RWPE2 (cell line): ENCODE data around the gene RNF213.

Experiments used
- ATAC-seq: fragments of 200-7000 bp; cut with Tn5 transposase; 3 replicates; pipeline ENCODE4 v1.9.1; 2021; ENCODE audit warnings: low read depth
- DNase-seq: peaks from one replicate; pipeline ENCODE4 v3.0.0-alpha.2; 2020; ENCODE audit warnings: low spot score
- H3K27ac ChIP-seq: fragments of 450-650 bp; 2 replicates; pipeline ENCODE4 v1.5.1; 2017; ENCODE audit warnings: mild to moderate bottlenecking; ENCODE audit not compliant: poor library complexity, severe bottlenecking
- H3K27me3 ChIP-seq: fragments of 250-450 bp; sonication (Bioruptor Pico); 2 replicates; pipeline ENCODE4 v1.5.1; 2021; ENCODE audit warnings: mild to moderate bottlenecking, moderate library complexity; ENCODE audit not compliant: insufficient read depth, poor library complexity, severe bottlenecking
- H3K36me3 ChIP-seq: fragments of 250-450 bp; sonication (Bioruptor Pico); 2 replicates; pipeline ENCODE4 v1.5.1; 2020; ENCODE audit warnings: low read depth, mild to moderate bottlenecking, moderate library complexity
- H3K4me1 ChIP-seq: fragments of 250-450 bp; sonication (Bioruptor Pico); 2 replicates; pipeline ENCODE4 v1.5.1; 2021; ENCODE audit warnings: mild to moderate bottlenecking, moderate library complexity; ENCODE audit not compliant: insufficient read depth, poor library complexity, severe bottlenecking
- H3K4me3 ChIP-seq: fragments of 250-450 bp; sonication (Bioruptor Pico); 2 replicates; pipeline ENCODE4 v1.5.1; 2021; ENCODE audit warnings: mild to moderate bottlenecking, moderate library complexity; ENCODE audit not compliant: severe bottlenecking
- H3K9me3 ChIP-seq: fragments of 250-450 bp; sonication (Bioruptor Pico); 2 replicates; pipeline ENCODE4 v1.5.1; 2021; ENCODE audit warnings: mild to moderate bottlenecking, moderate library complexity; ENCODE audit not compliant: severe bottlenecking
- TF ChIP-seq, protein P1 (sequence below): fragments of 450-650 bp; IDR thresholded peaks from one replicate; pipeline ENCODE4 v1.5.1; 2017; ENCODE audit warnings: mild to moderate bottlenecking, moderate library complexity; ENCODE audit not compliant: poor library complexity, severe bottlenecking

The RNF213 gene

DNA sequence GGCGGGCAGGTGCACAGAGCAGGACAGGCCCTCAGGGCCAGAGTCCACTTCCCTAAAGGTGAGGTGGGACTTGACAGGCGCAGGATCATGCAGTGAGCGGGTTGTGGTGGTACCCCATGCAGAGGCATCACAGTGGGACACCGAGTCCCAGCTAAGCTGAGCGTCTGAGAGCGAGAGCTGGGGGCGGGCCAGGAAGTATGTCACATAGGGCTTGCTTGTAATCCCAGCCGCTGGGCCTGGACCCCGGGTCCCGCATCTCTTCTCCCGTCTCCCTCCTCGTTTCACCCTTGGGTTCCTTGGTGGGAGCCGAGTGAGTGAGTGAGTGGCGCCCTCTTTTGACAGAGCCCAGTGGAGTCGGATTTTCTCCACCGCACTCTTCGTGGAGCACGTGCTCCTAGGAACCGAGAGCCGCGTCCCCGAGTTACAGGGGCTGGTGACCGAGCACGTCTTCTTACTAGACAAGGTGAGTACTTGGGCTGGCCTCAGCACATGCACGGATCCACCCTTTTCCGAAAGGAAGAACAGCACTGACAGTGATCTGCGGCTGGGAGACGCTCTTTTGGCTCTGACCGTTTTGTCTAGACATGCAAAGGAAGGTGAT is 103.5 kb downstream of the RNF213 start:
- no peaks in the 10 kb centered on the region for H3K27me3 ChIP-seq
- H3K4me3 ChIP-seq = no peak overlapping the region
- H3K9me3 ChIP-seq = no peaks in the 10 kb centered on the region
- H3K27ac ChIP-seq = no peak overlapping the region
- peaks cover 97% of the 10 kb centered on the region for H3K36me3 ChIP-seq
- TF ChIP-seq, protein P1, sequence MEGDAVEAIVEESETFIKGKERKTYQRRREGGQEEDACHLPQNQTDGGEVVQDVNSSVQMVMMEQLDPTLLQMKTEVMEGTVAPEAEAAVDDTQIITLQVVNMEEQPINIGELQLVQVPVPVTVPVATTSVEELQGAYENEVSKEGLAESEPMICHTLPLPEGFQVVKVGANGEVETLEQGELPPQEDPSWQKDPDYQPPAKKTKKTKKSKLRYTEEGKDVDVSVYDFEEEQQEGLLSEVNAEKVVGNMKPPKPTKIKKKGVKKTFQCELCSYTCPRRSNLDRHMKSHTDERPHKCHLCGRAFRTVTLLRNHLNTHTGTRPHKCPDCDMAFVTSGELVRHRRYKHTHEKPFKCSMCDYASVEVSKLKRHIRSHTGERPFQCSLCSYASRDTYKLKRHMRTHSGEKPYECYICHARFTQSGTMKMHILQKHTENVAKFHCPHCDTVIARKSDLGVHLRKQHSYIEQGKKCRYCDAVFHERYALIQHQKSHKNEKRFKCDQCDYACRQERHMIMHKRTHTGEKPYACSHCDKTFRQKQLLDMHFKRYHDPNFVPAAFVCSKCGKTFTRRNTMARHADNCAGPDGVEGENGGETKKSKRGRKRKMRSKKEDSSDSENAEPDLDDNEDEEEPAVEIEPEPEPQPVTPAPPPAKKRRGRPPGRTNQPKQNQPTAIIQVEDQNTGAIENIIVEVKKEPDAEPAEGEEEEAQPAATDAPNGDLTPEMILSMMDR = peak; percentile 19
- peak; percentile 66 for DNase-seq
- H3K4me1 ChIP-seq = no peaks in the 10 kb centered on the region
- no peak for ATAC-seq

GRCh38 chr17:80365001-80365965 is 104.6 kb downstream of the RNF213 start:
- Histone ChIP-seq H3K27me3 (no peaks in the 10 kb centered on the region), H3K9me3 (no peaks in the 10 kb centered on the region), H3K4me3 (no peak overlapping the region), H3K36me3 (peaks cover 97% of the 10 kb centered on the region), H3K4me1 (no peaks in the 10 kb centered on the region), H3K27ac (no peak overlapping the region)
- TF ChIP-seq, protein P1 = no peak
- DNase-seq = peak; percentile 55
- ATAC-seq = no peak

- Histone ChIP-seq H3K4me1 (no peaks in the 10 kb centered on the region), H3K27me3 (no peaks in the 10 kb centered on the region), H3K9me3 (no peaks in the 10 kb centered on the region), H3K27ac (no peak overlapping the region), H3K36me3 (peaks cover 97% of the 10 kb centered on the region), H3K4me3 (no peak overlapping the region)
- TF ChIP-seq, protein P1 = no peak
- DNase-seq (no peak), ATAC-seq (no peak)
Measured at GRCh38 chr17:80365983-80366382, 105.3 kb downstream of the RNF213 start.

- TF ChIP-seq, protein P1 = no peak
- Histone ChIP-seq H3K27ac (no peak overlapping the region), H3K27me3 (no peaks in the 10 kb centered on the region), H3K36me3 (peaks cover 97% of the 10 kb centered on the region), H3K9me3 (no peaks in the 10 kb centered on the region), H3K4me3 (no peak overlapping the region), H3K4me1 (no peaks in the 10 kb centered on the region)
- ATAC-seq (no peak), DNase-seq (no peak)
Measured at GRCh38 chr17:80367503-80367902, 106.9 kb downstream of the RNF213 start.
